NCI-H2107 (cell line): ENCODE measurements around the gene CDCA5.

Source experiments
- DNase-seq: peaks from one replicate; lab custom pipeline; 2025; lab: John Stamatoyannopoulos, UW

Gene CDCA5

DNA sequence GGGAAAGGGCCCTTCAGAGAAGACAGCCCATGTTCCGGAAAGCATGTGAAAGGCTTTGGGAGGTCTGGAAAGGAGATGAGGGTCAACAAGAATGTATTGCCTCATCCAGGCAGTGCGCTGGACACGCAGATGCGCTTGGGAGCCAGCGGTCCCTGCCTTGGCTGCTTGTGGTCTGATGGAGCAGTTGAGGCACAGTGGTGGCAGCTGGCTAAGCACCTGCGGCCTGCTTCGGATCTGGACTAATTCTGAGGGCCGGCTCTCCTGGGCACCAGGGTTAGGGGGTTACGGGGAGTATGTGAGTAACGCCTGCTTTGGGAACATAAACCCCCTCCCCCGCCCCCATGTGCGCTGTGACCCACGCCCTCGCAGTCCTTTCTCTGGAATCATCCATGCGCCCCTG lies 23.2 kb upstream of the CDCA5 start:
- DNase-seq: no peak

DNA sequence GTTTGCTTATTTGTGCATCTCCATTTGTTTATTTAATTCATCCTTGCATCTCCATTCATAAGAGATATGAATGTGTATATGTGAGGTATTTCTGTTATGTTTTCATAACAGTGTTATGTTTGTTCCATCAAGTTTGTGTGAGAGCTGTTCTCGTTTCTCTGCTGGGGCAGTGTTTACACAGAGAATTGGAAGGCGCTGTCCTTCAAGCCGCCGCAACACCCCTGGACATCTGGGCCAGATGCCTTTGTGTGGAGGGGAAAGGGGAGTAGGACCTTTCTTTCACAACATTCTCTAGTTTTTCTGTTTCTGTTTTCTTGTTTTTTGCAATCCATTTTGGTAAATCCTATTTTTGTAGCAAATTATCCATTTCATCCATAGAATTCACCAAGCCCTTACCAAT lies 20.8 kb upstream of the CDCA5 start:
- DNase-seq: no peak

- no peak for DNase-seq
Measured at GRCh38 chr11:65103476-65103875, 19.6 kb upstream of the CDCA5 start.

GRCh38 chr11:65102142-65103095 lies 18.6 kb upstream of the CDCA5 start:
- DNase-seq: no peak

DNA sequence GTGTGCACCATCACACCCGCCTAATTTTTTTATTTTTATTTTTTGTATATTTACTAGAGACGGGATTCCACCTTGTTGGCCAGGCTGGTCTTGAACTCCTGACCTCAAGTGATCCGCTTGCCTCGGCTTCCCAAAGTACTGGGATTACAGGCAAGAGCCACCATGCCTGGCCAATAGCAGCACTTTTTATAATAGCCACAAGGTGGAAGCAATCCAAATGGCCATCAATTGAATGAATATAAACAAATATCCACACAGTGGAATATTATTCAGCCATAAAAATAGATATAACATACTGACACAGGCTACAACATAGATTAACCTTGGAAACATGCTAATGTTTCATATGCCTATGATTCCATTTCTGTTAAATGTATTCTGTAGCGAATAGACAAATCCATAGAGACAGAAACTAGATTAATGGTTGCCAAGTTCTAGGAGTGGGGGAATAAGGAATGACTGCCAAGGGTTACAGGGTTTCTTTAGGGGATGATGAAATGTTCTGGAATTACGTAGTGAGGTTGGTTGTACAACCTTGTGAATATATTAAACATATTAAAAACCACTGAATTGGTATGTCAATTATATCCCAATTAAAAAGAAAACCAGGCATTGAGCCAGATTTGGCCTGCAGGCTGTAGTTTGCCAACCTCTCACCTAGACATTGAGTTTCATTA lies 17.0 kb upstream of the CDCA5 start:
- no peak for DNase-seq

DNA sequence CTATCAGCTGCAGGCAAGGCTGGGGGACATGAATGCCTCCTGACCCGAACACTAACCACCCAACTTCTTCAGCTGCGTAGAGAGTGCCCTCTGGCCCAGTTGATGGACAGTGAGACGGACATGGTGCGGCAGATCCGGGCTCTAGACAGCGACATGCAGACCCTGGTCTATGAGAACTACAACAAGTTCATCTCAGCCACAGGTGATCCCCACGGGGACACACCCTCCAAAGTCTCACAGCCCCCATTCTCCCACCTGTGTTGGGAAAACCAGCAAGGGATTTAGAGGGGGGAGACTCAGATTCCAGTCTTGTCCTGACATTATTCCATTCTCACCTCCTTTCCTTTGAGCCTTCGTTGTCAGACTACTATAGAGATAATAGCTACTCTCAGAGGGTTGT lies 13.1 kb upstream of the CDCA5 start:
- DNase-seq: no peak

DNA sequence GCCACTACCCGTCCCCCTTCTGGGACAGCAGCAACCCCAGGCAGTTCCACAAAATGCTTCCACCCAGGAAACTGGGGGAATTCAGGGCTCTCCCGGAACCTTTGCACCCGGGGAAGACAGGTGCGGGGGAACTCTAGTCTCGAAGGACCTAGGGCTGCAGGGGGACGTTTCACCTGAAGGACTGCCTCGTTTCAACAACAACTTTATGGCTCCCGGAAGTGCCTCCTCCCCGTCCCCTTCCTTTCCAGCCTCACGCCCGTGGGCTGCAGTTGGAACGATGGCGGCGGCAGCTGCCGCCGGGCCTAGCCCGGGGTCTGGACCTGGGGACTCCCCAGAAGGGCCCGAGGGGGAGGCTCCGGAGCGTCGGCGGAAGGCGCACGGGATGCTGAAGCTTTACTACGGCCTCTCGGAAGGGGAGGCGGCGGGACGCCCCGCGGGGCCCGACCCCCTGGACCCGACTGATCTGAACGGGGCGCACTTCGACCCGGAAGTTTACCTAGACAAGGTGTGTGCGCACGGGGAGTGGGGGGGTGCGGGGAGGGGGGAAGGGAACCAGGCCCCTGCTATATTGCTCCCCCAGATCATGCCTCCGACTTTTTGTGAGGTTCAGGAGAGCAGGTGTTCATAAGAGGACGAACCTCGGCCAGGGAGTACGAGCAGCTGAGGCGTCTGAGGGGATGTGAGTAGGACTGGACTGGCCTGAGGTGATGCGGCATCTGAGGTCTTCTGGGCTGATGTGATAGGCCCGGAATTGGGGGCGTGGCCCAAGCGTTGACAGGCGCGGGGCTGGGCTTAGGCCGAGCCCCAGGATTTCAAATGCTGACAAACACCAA lies 12.3 kb upstream of the CDCA5 start, which contains the start of gene VPS51:
VPS51 (plus strand) TSS at position 241 of the 833 bp plus-strand sequence; CDS start at position 278, 37 bp downstream.
- peak; percentile 69 for DNase-seq

DNA sequence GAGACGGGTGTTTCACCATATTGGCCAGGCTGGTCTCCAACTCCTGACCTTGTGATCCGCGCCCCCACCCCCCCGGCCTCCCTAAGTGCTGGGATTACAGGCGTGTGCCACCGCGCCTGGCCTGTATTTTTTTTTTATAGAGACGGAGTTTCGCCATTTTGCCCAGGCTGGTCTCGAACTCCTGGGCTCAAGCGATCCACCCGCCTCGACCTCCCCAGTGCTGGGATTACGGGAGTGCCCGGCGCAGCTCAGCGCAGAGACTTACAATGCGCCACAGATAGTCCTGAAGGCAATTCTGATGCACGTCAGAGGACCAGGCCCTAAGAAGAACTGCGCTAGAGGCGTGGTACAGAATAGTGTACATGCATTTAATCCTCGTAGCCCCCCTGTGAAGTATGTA lies 11.6 kb upstream of the CDCA5 start:
- DNase-seq: no peak

- no peak for DNase-seq
Measured at GRCh38 chr11:65090628-65091027, 6.8 kb upstream of the CDCA5 start.

DNA sequence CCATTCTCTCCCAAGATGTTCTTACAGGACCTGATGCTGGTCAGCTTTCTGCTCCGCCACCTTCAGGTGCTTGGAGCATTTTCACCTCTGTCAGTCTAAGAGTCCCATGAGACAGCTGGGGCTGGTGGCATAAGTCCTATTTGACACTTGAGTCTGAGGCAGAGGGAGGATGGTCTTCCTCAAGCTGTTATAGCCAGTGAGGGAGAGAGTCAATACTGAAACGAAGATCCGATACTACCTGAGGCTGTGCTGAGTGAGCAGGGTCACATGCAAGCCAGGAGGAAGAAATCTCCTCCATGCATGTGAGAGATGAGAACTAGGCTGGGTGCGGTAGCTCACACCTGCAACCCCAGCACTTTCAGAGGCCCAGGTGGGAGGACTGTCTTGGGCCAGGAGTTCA lies 5.8 kb upstream of the CDCA5 start:
- DNase-seq: no peak

- no peak for DNase-seq
Measured at GRCh38 chr11:65087827-65088226, 4.0 kb upstream of the CDCA5 start.

- DNase-seq: no peak
Measured at GRCh38 chr11:65087216-65087615, 3.4 kb upstream of the CDCA5 start.

- DNase-seq: no peak
Measured at GRCh38 chr11:65086809-65087208, 3.0 kb upstream of the CDCA5 start.

GRCh38 chr11:65085446-65085845 lies 1.6 kb upstream of the CDCA5 start:
- no peak for DNase-seq

GRCh38 chr11:65084598-65085375 lies 947 bp upstream of the CDCA5 start:
- no peak for DNase-seq

DNA sequence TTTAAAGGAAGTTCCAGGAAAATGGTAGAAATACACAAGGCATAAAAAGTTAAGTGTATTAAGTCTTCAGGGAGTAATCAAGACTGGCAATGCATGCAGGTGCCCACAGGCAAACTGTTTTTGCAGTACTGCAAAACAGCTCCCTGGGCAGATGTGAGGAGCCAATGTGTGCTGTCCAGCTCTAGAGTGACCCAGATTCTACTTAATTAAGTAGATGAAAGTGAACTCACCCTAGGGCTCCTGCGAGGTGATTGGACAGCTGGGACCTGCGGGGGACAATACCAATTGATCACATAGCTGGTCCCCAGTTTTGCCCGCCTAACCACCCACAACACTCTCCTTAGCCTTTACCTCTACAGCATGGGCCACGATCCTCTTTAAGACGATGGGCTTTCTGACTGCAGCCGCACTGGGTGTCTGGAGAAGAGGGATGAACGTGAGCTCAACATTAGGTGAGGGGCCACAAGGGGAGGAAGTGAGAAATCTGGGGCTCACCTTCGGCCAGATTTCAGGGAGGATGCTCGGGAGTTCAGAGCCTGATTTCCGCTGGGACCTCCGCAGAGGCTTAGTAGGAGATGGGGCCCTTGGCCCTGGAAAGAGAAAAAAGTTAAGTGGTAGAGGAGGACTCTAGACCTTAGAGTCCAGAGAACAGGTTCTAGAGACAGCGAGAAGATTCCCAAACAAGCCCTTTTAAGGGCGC lies 556 bp downstream of the CDCA5 start:
- no peak for DNase-seq

DNA sequence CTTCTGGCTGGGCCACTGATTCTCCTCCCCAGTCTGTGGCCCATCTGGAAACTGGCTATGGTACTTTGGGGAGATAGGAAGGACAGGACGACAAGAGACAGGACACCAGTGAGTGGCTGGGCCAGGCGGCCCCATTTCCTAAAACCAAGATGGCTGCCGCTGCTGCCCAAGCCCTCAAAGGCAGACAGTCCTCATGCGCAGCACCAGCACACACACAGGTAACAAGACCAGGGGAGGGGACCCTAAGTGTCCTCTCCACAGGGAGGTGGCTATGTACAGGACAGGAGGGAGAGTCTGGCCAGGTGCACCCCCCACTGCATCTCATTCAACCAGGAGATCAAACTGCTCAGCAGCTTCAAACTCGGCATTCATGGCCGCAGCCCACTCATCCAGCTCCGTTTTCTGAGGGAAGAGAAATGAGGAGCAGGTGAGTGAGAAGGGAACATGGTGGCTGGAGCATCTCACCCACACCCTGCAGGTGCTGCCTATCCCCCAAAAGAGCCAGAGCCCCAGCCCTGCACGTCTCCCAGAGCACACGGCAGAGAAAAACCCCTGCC lies 5.0 kb downstream of the CDCA5 start:
- no peak for DNase-seq

- no peak for DNase-seq
Measured at GRCh38 chr11:65078151-65078550, 5.7 kb downstream of the CDCA5 start.

GRCh38 chr11:65077451-65077850 lies 6.4 kb downstream of the CDCA5 start:
- DNase-seq: no peak

DNA sequence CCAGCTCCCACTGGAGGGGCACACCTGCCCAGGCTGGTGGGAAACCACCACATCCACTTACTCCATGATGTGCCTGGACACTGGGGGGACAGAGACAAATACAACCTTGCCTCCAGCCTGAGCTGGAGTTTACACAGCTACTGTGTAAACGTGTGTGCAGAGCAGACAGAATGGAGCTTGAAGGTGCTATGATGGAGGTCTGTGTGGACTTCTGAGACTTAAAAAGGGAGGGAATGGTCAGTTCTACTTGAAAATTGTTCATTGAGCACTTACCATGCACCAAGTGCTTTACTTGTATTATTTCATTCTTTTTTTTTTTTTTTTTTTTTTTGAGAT lies 11.2 kb downstream of the CDCA5 start:
- no peak for DNase-seq
